GM12878 (cell line): ENCODE data around the gene HOXB2. TPM values are rescaled to one million over a fixed set of nuclear protein-coding genes. Genes with fewer than 3 reads are reported as not detected.

Experiments used
- ATAC-seq: fragments of 200-7000 bp; cut with Tn5 transposase; 3 replicates; pipeline ENCODE4 v1.9.1; 2020; ENCODE audit warnings: mild to moderate bottlenecking, moderate library complexity
- BruUV-seq: library from RNA; stranded (reverse); fragments of 400-500 nt; replicated peaks from 2 replicates; lab custom pipeline; 2021; lab: Mats Ljungman, UMichigan
- CTCF ChIA-PET: fragments of 300-600 bp; sonication (Branson Sonifier 250); formaldehyde crosslinking; extraction: SDS; loops from one replicate; lab custom pipeline; 2021; ENCODE audit warnings: inconsistent platforms; lab: Yijun Ruan, JAX
- POLR2A ChIA-PET: fragments of 350-600 bp; formaldehyde crosslinking; extraction: SDS; loops from one replicate; lab custom pipeline; 2021; ENCODE audit warnings: inconsistent platforms; lab: Charles Lee
- RAD21 ChIA-PET: fragments of 300-600 bp; sonication (Branson Sonifier 250); formaldehyde crosslinking; loops from one replicate; lab custom pipeline; 2023; ENCODE audit warnings: antibody characterized with exemption; ENCODE audit not compliant: unreplicated experiment; lab: Charles Lee
- SMC1A ChIA-PET: fragments of 300-600 bp; sonication (Branson Sonifier 250); formaldehyde crosslinking; loops from one replicate; lab custom pipeline; 2023; ENCODE audit not compliant: unreplicated experiment, uncharacterized antibody; lab: Charles Lee
- DNase-seq: peaks from one replicate; pipeline ENCODE4 v3.0.0-alpha.2; 2011; ENCODE audit warnings: low read depth, low spot score
- FAIRE-seq: peaks from 3 replicates; lab custom pipeline; 2011; peaks lifted over from hg19 to GRCh38; lab: Jason Lieb, UNC
- H2AFZ ChIP-seq: 2 replicates; pipeline ENCODE4 v1.6.0; 2011; ENCODE audit warnings: low read depth, low read length, control low read depth; ENCODE audit not compliant: control insufficient read depth
- H3K27ac ChIP-seq: 2 replicates; pipeline ENCODE4 v1.5.1; 2011; ENCODE audit warnings: control low read depth; ENCODE audit not compliant: control insufficient read depth, insufficient read depth
- H3K27me3 ChIP-seq, 2 experiments: replicated peaks in 1 of 2; 2 replicates each; pipeline versions ENCODE4 v1.6.0 to v1.6.1; 2011; ENCODE audit warnings: low read length in 1 of 2; ENCODE audit not compliant: control insufficient read depth in 2 of 2, insufficient read depth in 2 of 2
- H3K36me3 ChIP-seq, 2 experiments: 2 replicates each; pipeline ENCODE4 v1.5.1; 2011; ENCODE audit warnings: low read length in 1 of 2; ENCODE audit not compliant: control insufficient read depth in 2 of 2, insufficient read depth in 2 of 2
- H3K4me1 ChIP-seq: 2 replicates; pipeline ENCODE4 v1.6.1; 2011; ENCODE audit warnings: mild to moderate bottlenecking, low read length, moderate library complexity, mixed read lengths; ENCODE audit not compliant: control insufficient read depth, insufficient read depth
- H3K4me2 ChIP-seq: 2 replicates; pipeline ENCODE4 v1.6.0; 2011; ENCODE audit warnings: control low read depth; ENCODE audit not compliant: control insufficient read depth, insufficient read depth
- H3K4me3 ChIP-seq: fragments of 200-600 bp; sonication (generic); 2 replicates; pipeline ENCODE4 v1.5.1; 2016
- H3K79me2 ChIP-seq: 2 replicates; pipeline ENCODE4 v1.6.0; 2011; ENCODE audit warnings: low read length; ENCODE audit not compliant: control insufficient read depth, insufficient read depth
- H3K9ac ChIP-seq: 2 replicates; pipeline ENCODE4 v1.8.0; 2011; ENCODE audit warnings: low read length, control low read depth, mixed read lengths; ENCODE audit not compliant: control insufficient read depth, insufficient read depth
- H3K9me3 ChIP-seq: replicated peaks from 3 replicates; pipeline ENCODE4 v1.5.1; 2011; ENCODE audit warnings: mild to moderate bottlenecking, low read length; ENCODE audit not compliant: control insufficient read depth, insufficient read depth
- H4K20me1 ChIP-seq: 2 replicates; pipeline ENCODE4 v1.6.0; 2011; ENCODE audit not compliant: control insufficient read depth, insufficient read depth
- ATF2 ChIP-seq: IDR thresholded peaks from 2 replicates; pipeline ENCODE4 v1.6.1; 2012; ENCODE audit warnings: low read length, inconsistent platforms
- CEBPB ChIP-seq, 2 experiments: fragments of 150-350 bp in 1 of 2; IDR thresholded peaks; 2 replicates each; pipeline ENCODE4 v1.6.1; 2012 to 2014; ENCODE audit warnings: low read depth in 2 of 2, low read length in 2 of 2, borderline replicate concordance in 1 of 2, inconsistent platforms in 1 of 2
- EZH2 ChIP-seq: IDR thresholded peaks from 2 replicates; pipeline ENCODE4 v1.6.1; 2012; ENCODE audit warnings: low read depth, mild to moderate bottlenecking, control low read depth, inconsistent platforms, low read length, borderline replicate concordance; ENCODE audit not compliant: control insufficient read depth
- FOS ChIP-seq: IDR thresholded peaks from 3 replicates; pipeline ENCODE4 v1.6.1; 2011; ENCODE audit warnings: borderline replicate concordance; ENCODE audit not compliant: insufficient read length; ENCODE audit errors: extremely low read depth
- KAT2A ChIP-seq: conservative IDR thresholded peaks from 2 replicates; pipeline ENCODE4 v1.6.1; 2011; ENCODE audit warnings: low read depth, low read length; ENCODE audit not compliant: control insufficient read depth
- MEF2B ChIP-seq: fragments of 450-650 bp; IDR thresholded peaks from 2 replicates; pipeline ENCODE4 v1.6.1; 2018; ENCODE audit warnings: mild to moderate bottlenecking, moderate library complexity; ENCODE audit not compliant: partially characterized antibody, poor library complexity, severe bottlenecking
- MTA2 ChIP-seq: fragments of 450-650 bp; IDR thresholded peaks from 2 replicates; pipeline ENCODE4 v1.6.1; 2016; ENCODE audit warnings: low read depth, mild to moderate bottlenecking, moderate library complexity
- MYC ChIP-seq: IDR thresholded peaks from 2 replicates; pipeline ENCODE4 v1.6.1; 2011; ENCODE audit warnings: mild to moderate bottlenecking, low read length, moderate library complexity, inconsistent platforms; ENCODE audit not compliant: insufficient read depth, insufficient replicate concordance, insufficient read length, severe bottlenecking
- RAD51 ChIP-seq: fragments of 450-650 bp; IDR thresholded peaks from 2 replicates; pipeline ENCODE4 v1.6.1; 2016; ENCODE audit warnings: moderate library complexity, mild to moderate bottlenecking, inconsistent platforms
- ZNF592 ChIP-seq: fragments of 450-650 bp; IDR thresholded peaks from 2 replicates; pipeline ENCODE4 v1.6.1; 2017; ENCODE audit warnings: mild to moderate bottlenecking, moderate library complexity
- ZZZ3 ChIP-seq: IDR thresholded peaks from 2 replicates; pipeline ENCODE4 v1.6.1; 2011; ENCODE audit warnings: low read depth; ENCODE audit not compliant: control insufficient read depth, insufficient read length
- WGBS: methylation state at CpG from one replicate; pipeline ENCODE4 v1.1.6; 2016; ENCODE audit warnings: low lambda C conversion rate; ENCODE audit not compliant: insufficient replicate concordance, insufficient coverage; ENCODE audit errors: missing lambda C conversion rate; 5-methylcytosine and 5-hydroxymethylcytosine counted together
- in situ Hi-C: fragments of 300-500 bp; cut with MboI; formaldehyde crosslinking; loops from 9 replicates; pipeline ENCODE4 v1.14.3; 2018; ENCODE audit warnings: mixed read lengths
- intact Hi-C: fragments of 100-400 bp; cut with micrococcal nuclease; formaldehyde crosslinking; loops from one replicate; pipeline ENCODE4 v1.14.2; 2022; ENCODE audit not compliant: unreplicated experiment
- polyA plus RNA-seq, 11 experiments: library from polyadenylated mRNA; depleted of rRNA in 4 of 11; unstranded in 6 of 11; stranded (reverse) in 5 of 11; fragments of >200 nt; fragmentation: Nextera tagmentation in 4 of 11; fragmentation: Illumina TruSeq in 1 of 11; extraction: Ambion mirVana in 4 of 11; extraction: Trizol in 1 of 11; gene quantifications; 1 replicate in 1 of 11; 2 replicates in 10 of 11; pipeline versions ENCODE4 v1.2.1 to v1.2.3, GENCODE V29; 2011 to 2016; ENCODE audit warnings: inconsistent platforms in 2 of 11, missing spikeins in 2 of 11, low read depth in 1 of 11
- total RNA-seq, 4 experiments: library from RNA; depleted of rRNA in 3 of 4; stranded (reverse); fragments of >200 nt in 3 of 4; fragmentation: Illumina TruSeq in 1 of 4; extraction: Trizol in 1 of 4; gene quantifications; 2 replicates each; pipeline versions ENCODE4 v1.2.1 to v1.2.3, GENCODE V29; 2013 to 2021
- TF ChIP-seq, protein P1 (sequence below): fragments of 150-350 bp; IDR thresholded peaks from 2 replicates; pipeline ENCODE4 v1.6.1; 2014; ENCODE audit warnings: mild to moderate bottlenecking, low read depth, low read length
- TF ChIP-seq, protein P2 (sequence below): fragments of 450-650 bp; IDR thresholded peaks from 2 replicates; pipeline ENCODE4 v1.6.1; 2016; ENCODE audit warnings: mild to moderate bottlenecking

HOXB2 gene
- total and polyA plus RNA-seq, 10 of the 15 experiments (the other 5 are each of a cell fraction or from before 2014, with no cell fraction given): 0.16 to 8.8 (median 2.3) TPM

DNA sequence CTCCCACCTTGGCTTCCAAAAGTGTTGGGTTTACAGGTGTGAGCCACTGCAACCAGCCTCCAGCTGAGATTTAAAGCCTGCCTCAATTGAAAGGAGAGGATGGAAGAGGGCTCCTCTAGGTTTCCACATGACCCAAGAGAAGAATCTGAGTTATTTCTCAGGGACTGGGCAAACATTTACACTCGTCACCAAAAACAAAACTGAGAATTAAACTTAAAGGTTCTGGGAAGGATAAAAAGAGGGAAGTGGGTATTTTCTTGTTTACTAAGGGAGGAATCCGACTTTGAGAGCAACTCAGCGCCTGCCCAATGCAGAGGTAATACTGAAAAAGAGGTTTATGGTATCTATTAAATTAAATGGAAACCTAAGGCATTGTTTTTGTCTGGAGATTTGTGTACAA lies 27.4 kb downstream of the HOXB2 start:
- ChIA-PET POLR2A (interaction anchor here (1.1 to 1.4 kb wide), 2 partner anchors 44 to 409 kb away, joined by 3 to 4 read pairs; partner anchors contain the start of gene SNX11), SMC1A (interaction anchor here (0.6 to 4.9 kb wide), 7 partner anchors 8 to 151 kb away, joined by 3 to 31 read pairs (median 3); no protein-coding TSS in a partner anchor), CTCF (interaction anchor here (1.1 kb wide), 1 partner anchor 12 kb away, joined by 3 read pairs; no protein-coding TSS in a partner anchor), RAD21 (interaction anchor here (0.6 to 1.4 kb wide), 2 partner anchors 97 to 165 kb away, joined by 4 to 5 read pairs; no protein-coding TSS in a partner anchor)
- Histone ChIP-seq H3K27me3 (no peaks in the 10 kb centered on the region), H3K36me3 (no peaks in the 10 kb centered on the region), H3K27ac (0 out of 2 replicates have a peak overlapping the region, but pooled peaks have one; percentile 37), H3K79me2 (no peaks in the 10 kb centered on the region), H3K9ac (no peak overlapping the region), H3K9me3 (no peaks in the 10 kb centered on the region), H4K20me1 (no peaks in the 10 kb centered on the region), H3K4me2 (peak overlapping the region; percentile 77), H3K4me1 (peaks cover 40% of the 10 kb centered on the region), H3K4me3 (no peak overlapping the region), H2AFZ (no peak overlapping the region)
- DNase-seq (no peak), FAIRE-seq (no peak), ATAC-seq (peak; percentile 64)
- intact Hi-C loops: no loop called here
- BruUV-seq: no TSS peak
- in situ Hi-C loops: no loop called here
- WGBS: 0% methylated on average over 3 of the region's 3 CpGs
- TF ChIP-seq MYC (no peak), RAD51 (no peak), CEBPB (IDR thresholded peaks at IDR 0.05; ENCODE audit: borderline replicate concordance in 1 of 2, low read depth in 2 of 2, low read length in 2 of 2) (no peak), MEF2B (no peak), ATF2 (peak; percentile 26; the same call in 1 of the 2 replicates), MTA2 (no peak), KAT2A (no peak), EZH2 (no peak), ZNF592 (no peak), FOS (no peak), ZZZ3 (no peak)
- TF ChIP-seq, protein P1, sequence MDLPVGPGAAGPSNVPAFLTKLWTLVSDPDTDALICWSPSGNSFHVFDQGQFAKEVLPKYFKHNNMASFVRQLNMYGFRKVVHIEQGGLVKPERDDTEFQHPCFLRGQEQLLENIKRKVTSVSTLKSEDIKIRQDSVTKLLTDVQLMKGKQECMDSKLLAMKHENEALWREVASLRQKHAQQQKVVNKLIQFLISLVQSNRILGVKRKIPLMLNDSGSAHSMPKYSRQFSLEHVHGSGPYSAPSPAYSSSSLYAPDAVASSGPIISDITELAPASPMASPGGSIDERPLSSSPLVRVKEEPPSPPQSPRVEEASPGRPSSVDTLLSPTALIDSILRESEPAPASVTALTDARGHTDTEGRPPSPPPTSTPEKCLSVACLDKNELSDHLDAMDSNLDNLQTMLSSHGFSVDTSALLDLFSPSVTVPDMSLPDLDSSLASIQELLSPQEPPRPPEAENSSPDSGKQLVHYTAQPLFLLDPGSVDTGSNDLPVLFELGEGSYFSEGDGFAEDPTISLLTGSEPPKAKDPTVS: no peak
- TF ChIP-seq, protein P2, sequence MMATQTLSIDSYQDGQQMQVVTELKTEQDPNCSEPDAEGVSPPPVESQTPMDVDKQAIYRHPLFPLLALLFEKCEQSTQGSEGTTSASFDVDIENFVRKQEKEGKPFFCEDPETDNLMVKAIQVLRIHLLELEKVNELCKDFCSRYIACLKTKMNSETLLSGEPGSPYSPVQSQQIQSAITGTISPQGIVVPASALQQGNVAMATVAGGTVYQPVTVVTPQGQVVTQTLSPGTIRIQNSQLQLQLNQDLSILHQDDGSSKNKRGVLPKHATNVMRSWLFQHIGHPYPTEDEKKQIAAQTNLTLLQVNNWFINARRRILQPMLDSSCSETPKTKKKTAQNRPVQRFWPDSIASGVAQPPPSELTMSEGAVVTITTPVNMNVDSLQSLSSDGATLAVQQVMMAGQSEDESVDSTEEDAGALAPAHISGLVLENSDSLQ: no peak
